Breast epithelium (tissue), 3 donors: ENCODE measurements around the gene EFNA5.

Source experiments
- CTCF ChIP-seq, 3 donors: fragments of 450-650 bp; IDR thresholded peaks; one replicate each; pipeline ENCODE4 v1.5.1; 2016 to 2017; ENCODE audit warnings: antibody characterized with exemption in 3 of 3, mild to moderate bottlenecking in 3 of 3, moderate library complexity in 3 of 3
- POLR2A ChIP-seq: fragments of 450-650 bp; IDR thresholded peaks from one replicate; pipeline ENCODE4 v1.6.1; 2016; ENCODE audit warnings: antibody characterized with exemption, mild to moderate bottlenecking, moderate library complexity

- TF ChIP-seq POLR2A: no peak
- no peak for TF ChIP-seq CTCF (IDR thresholded peaks at IDR 0.05)
Measured at GRCh38 chr5:107402434-107403227, 268.1 kb downstream of the EFNA5 start.
